T-helper 17 cell (primary cell): ENCODE data around the gene SPATS2L. TPM values are rescaled to one million over a fixed set of nuclear protein-coding genes. Genes with fewer than 3 reads are reported as not detected.
A peak's percentile ranks its signal among the peaks of the same experiment; 100 is the strongest.

ENCODE experiments used
- ATAC-seq: fragments of 150-1000 bp; cut with Tn5 transposase; 2 replicates; pipeline ENCODE4 v1.10.0; 2021; ENCODE audit warnings: mild to moderate bottlenecking, moderate library complexity
- DNase-seq, 3 donors: peaks; one replicate each; pipeline versions ENCODE4 v3.0.0 to v3.0.0-alpha.2; 2020 to 2021
- H3K9me3 ChIP-seq: one replicate; pipeline ENCODE4 v1.7.0; 2013; ENCODE audit warnings: low read length, mild to moderate bottlenecking; ENCODE audit not compliant: control insufficient read depth, poor library complexity, severe bottlenecking
- H3K27ac Mint-ChIP-seq: one replicate; pipeline ENCODE4 v1.8.0; 2022; ENCODE audit warnings: mild to moderate bottlenecking, moderate library complexity, mixed read lengths
- H3K27me3 Mint-ChIP-seq: one replicate; pipeline ENCODE4 v1.8.0; 2022; ENCODE audit warnings: mixed read lengths
- H3K36me3 Mint-ChIP-seq: one replicate; pipeline ENCODE4 v1.8.0; 2022; ENCODE audit warnings: low read depth, mixed read lengths
- H3K4me1 Mint-ChIP-seq: one replicate; pipeline ENCODE4 v1.8.0; 2022; ENCODE audit warnings: mild to moderate bottlenecking, mixed read lengths
- H3K4me3 Mint-ChIP-seq: one replicate; pipeline ENCODE4 v1.8.0; 2022; ENCODE audit warnings: mild to moderate bottlenecking, moderate library complexity, mixed read lengths
- total RNA-seq, 4 donors: library from RNA in 2 of 4; stranded (reverse) in 2 of 4; gene quantifications; one replicate each; pipeline ENCODE4 v1.2.3 and lab custom pipeline; 2022 to 2026

SPATS2L gene
- total RNA-seq, 2 donors from 2014 or later = 3.1 to 7.0 TPM

GRCh38 chr2:200317975-200318374 is 11.5 kb downstream of the SPATS2L start:
- H3K27me3 Mint-ChIP-seq = peaks cover 12% of the 10 kb centered on the region
- ATAC-seq (no peak), DNase-seq (no peak)
- H3K4me3 Mint-ChIP-seq = no peak overlapping the region
- no peak overlapping the region for H3K27ac Mint-ChIP-seq
- peaks cover 7% of the 10 kb centered on the region for H3K36me3 Mint-ChIP-seq
- H3K4me1 Mint-ChIP-seq = peaks cover 2% of the 10 kb centered on the region
- no peaks in the 10 kb centered on the region for H3K9me3 ChIP-seq

GRCh38 chr2:200318940-200319435 is 12.5 kb downstream of the SPATS2L start:
- H3K27ac Mint-ChIP-seq = peak overlapping the region; percentile 2
- H3K9me3 ChIP-seq = no peaks in the 10 kb centered on the region
- no peak overlapping the region for H3K4me3 Mint-ChIP-seq
- H3K27me3 Mint-ChIP-seq = peaks cover 5% of the 10 kb centered on the region
- peaks cover 2% of the 10 kb centered on the region for H3K4me1 Mint-ChIP-seq
- DNase-seq (no peak), ATAC-seq (no peak)
- H3K36me3 Mint-ChIP-seq = peaks cover 2% of the 10 kb centered on the region

- Mint-ChIP-seq H3K4me1 (peaks cover 2% of the 10 kb centered on the region), H3K27ac (peak overlapping the region; percentile 2), H3K36me3 (no peaks in the 10 kb centered on the region), H3K4me3 (no peak overlapping the region), H3K27me3 (no peaks in the 10 kb centered on the region)
- ATAC-seq (no peak), DNase-seq (no peak)
- no peaks in the 10 kb centered on the region for H3K9me3 ChIP-seq
These were observed 13.2 kb downstream of the SPATS2L start for GRCh38 chr2:200319548-200320337.

- H3K27ac Mint-ChIP-seq = no peak overlapping the region
- peaks cover 2% of the 10 kb centered on the region for H3K4me1 Mint-ChIP-seq
- no peaks in the 10 kb centered on the region for H3K9me3 ChIP-seq
- ATAC-seq (no peak), DNase-seq (no peak)
- H3K4me3 Mint-ChIP-seq = no peak overlapping the region
- no peaks in the 10 kb centered on the region for H3K36me3 Mint-ChIP-seq
- H3K27me3 Mint-ChIP-seq = no peaks in the 10 kb centered on the region
These were observed 13.9 kb downstream of the SPATS2L start for GRCh38 chr2:200320344-200320743.

GRCh38 chr2:200320991-200321390 is 14.5 kb downstream of the SPATS2L start:
- no peak overlapping the region for H3K4me3 Mint-ChIP-seq
- no peak for DNase-seq

GRCh38 chr2:200321780-200322534 is 15.5 kb downstream of the SPATS2L start:
- Mint-ChIP-seq H3K4me3 (no peak overlapping the region), H3K4me1 (no peaks in the 10 kb centered on the region), H3K27me3 (no peaks in the 10 kb centered on the region), H3K27ac (no peak overlapping the region), H3K36me3 (no peaks in the 10 kb centered on the region)
- DNase-seq = no peak
- no peak for ATAC-seq
- no peaks in the 10 kb centered on the region for H3K9me3 ChIP-seq

More at GRCh38 chr2:200320991-200321390, 14.5 kb downstream of the SPATS2L start:
- no peaks in the 10 kb centered on the region for H3K9me3 ChIP-seq
- ATAC-seq = no peak
- Mint-ChIP-seq H3K4me1 (peaks cover 2% of the 10 kb centered on the region), H3K27me3 (no peaks in the 10 kb centered on the region), H3K36me3 (no peaks in the 10 kb centered on the region), H3K27ac (no peak overlapping the region)

GRCh38 chr2:200322607-200323006 is 16.1 kb downstream of the SPATS2L start:
- H3K27ac Mint-ChIP-seq = no peak overlapping the region
- DNase-seq = no peak
- H3K9me3 ChIP-seq = no peaks in the 10 kb centered on the region
- no peaks in the 10 kb centered on the region for H3K36me3 Mint-ChIP-seq
- no peak for ATAC-seq
- H3K4me3 Mint-ChIP-seq = no peak overlapping the region
- H3K4me1 Mint-ChIP-seq = no peaks in the 10 kb centered on the region
- H3K27me3 Mint-ChIP-seq = no peaks in the 10 kb centered on the region

GRCh38 chr2:200324362-200324761 is 17.9 kb downstream of the SPATS2L start:
- peaks cover 5% of the 10 kb centered on the region for H3K27me3 Mint-ChIP-seq
- H3K4me1 Mint-ChIP-seq = no peaks in the 10 kb centered on the region
- DNase-seq (no peak), ATAC-seq (no peak)
- H3K27ac Mint-ChIP-seq = no peak overlapping the region
- H3K36me3 Mint-ChIP-seq = no peaks in the 10 kb centered on the region
- H3K9me3 ChIP-seq = no peaks in the 10 kb centered on the region
- no peak overlapping the region for H3K4me3 Mint-ChIP-seq

GRCh38 chr2:200329384-200329783 is 22.9 kb downstream of the SPATS2L start:
- H3K9me3 ChIP-seq = no peaks in the 10 kb centered on the region
- H3K27ac Mint-ChIP-seq = no peak overlapping the region
- H3K27me3 Mint-ChIP-seq = peaks cover 5% of the 10 kb centered on the region
- ATAC-seq (no peak), DNase-seq (no peak)
- H3K4me1 Mint-ChIP-seq = no peaks in the 10 kb centered on the region
- H3K36me3 Mint-ChIP-seq = no peaks in the 10 kb centered on the region
- H3K4me3 Mint-ChIP-seq = no peak overlapping the region

- ATAC-seq (no peak), DNase-seq (no peak)
- Mint-ChIP-seq H3K4me3 (no peak overlapping the region), H3K27ac (no peak overlapping the region), H3K27me3 (peaks cover 5% of the 10 kb centered on the region), H3K4me1 (no peaks in the 10 kb centered on the region), H3K36me3 (no peaks in the 10 kb centered on the region)
- no peaks in the 10 kb centered on the region for H3K9me3 ChIP-seq
These were observed 23.3 kb downstream of the SPATS2L start for GRCh38 chr2:200329798-200330197.

GRCh38 chr2:200330351-200331060 is 24.0 kb downstream of the SPATS2L start:
- Mint-ChIP-seq H3K27me3 (peaks cover 5% of the 10 kb centered on the region), H3K4me1 (no peaks in the 10 kb centered on the region), H3K27ac (no peak overlapping the region), H3K36me3 (no peaks in the 10 kb centered on the region), H3K4me3 (no peak overlapping the region)
- ATAC-seq = no peak
- H3K9me3 ChIP-seq = no peaks in the 10 kb centered on the region
- DNase-seq = no peak

GRCh38 chr2:200331061-200331400 is 24.5 kb downstream of the SPATS2L start:
- no peak for DNase-seq
- no peaks in the 10 kb centered on the region for H3K4me1 Mint-ChIP-seq
- H3K27ac Mint-ChIP-seq = no peak overlapping the region
- peaks cover 2% of the 10 kb centered on the region for H3K9me3 ChIP-seq
- no peak for ATAC-seq
- no peaks in the 10 kb centered on the region for H3K36me3 Mint-ChIP-seq
- peaks cover 5% of the 10 kb centered on the region for H3K27me3 Mint-ChIP-seq
- H3K4me3 Mint-ChIP-seq = no peak overlapping the region

GRCh38 chr2:200335657-200336056 is 29.2 kb downstream of the SPATS2L start:
- Mint-ChIP-seq H3K4me1 (peaks cover 3% of the 10 kb centered on the region), H3K36me3 (no peaks in the 10 kb centered on the region), H3K27ac (no peak overlapping the region), H3K4me3 (no peak overlapping the region), H3K27me3 (no peaks in the 10 kb centered on the region)
- ATAC-seq (no peak), DNase-seq (no peak)
- peaks cover 2% of the 10 kb centered on the region for H3K9me3 ChIP-seq
